ENCODE measurements around the gene DOCK1.

GRCh38 chr10:127133672-127134500 lies 228.7 kb downstream of the DOCK1 start:
- TF ChIP-seq EZH2 (IDR thresholded peaks at IDR 0.05; ENCODE audit: insufficient read depth, poor library complexity, severe bottlenecking) (no peak), EZH2phosphoT487 (IDR thresholded peaks at IDR 0.05; ENCODE audit: insufficient read depth, low read depth) (no peak)
